DMS153 treated with DMSO at 0.1 percent for 48 hours (cell line): ENCODE data around the gene TFRC.
"Not testable (repeated sequence)": the region's sequence is repeated elsewhere in the genome, so short reads cannot be mapped to it uniquely, and the experiment has no call there.

Experiments
- DNase-seq: peaks from one replicate; lab custom pipeline; 2025; ENCODE audit not compliant: unreplicated experiment; lab: John Stamatoyannopoulos, UW

TFRC gene

DNA sequence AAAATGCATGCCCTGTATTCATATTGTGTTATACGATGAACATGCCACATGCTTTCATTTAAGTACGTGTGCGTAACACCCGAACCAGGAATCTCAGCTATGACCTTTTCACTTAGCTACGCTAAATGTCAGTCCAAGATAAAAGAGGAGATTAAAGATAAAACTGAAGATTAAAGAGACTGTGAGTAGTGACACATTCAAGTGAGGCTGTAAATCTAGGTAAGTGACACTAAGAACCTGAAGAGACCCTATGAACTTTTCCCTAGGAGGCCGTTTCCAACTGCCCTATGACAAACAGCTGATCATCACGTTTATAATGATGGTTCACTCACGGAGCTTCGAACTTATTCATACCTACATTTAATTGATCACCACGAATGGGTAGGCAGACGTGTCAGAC lies 32.2 kb downstream of the TFRC start:
- DNase-seq = no peak

DNA sequence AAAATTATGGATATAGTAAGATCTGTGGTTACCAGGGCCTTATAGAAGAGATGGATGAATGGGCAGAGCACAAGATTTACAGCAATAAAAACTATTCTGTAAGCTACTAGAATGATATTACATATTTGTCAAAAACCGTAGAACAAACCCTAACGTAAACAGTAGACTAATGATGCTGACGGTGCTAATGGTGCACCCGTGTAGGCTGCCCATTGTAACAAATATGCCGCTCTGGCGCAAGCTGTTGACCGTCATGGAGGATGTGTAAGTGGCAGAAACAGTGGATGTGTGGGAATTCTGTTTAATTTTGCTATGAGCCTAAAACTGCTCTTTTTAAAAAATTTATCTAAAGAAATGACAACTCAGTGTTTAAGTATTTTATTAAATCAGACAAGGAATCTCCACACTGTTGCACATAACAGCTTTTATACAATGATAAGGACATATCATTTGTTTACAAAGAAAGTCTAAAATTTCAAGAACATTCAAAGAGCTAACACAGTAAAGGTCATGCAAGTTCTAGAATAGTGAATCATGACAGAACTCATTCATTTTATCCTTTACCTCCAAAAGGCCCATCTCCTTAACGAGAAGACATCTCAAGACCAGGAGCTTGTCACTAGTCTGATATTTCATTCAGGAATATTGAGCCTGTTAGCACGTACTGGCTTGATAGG lies 32.8 kb downstream of the TFRC start:
- no peak for DNase-seq

DNA sequence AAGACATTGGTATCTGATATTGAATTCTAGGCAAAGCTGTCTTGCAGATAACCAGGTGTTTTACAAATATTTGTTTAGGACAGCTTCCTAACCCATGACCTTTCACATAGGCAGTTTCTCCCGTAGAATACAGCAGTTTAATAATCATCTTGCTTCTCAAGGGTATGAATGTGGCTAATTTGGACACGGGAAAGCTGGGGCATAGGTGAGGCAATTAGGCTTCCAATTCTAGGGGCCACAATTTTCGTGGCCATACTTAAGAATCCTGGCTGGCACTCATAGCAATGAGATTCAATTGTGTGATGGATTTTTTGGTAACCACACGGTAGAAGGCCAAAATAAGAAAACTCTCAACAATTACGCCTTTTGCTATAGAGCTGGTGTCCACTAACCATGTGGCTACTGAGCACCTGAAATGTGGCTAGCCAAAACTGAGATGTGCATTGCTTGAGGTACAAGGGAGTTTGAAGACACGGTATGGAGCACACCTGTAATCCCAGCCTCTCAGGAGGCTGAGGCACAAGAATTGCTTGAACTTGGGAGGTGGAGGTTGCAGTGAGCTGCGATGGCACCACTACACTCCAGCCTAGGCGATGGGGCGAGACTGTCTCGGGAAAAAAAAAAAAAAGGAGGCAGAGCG lies 34.4 kb downstream of the TFRC start:
- DNase-seq = no peak

DNA sequence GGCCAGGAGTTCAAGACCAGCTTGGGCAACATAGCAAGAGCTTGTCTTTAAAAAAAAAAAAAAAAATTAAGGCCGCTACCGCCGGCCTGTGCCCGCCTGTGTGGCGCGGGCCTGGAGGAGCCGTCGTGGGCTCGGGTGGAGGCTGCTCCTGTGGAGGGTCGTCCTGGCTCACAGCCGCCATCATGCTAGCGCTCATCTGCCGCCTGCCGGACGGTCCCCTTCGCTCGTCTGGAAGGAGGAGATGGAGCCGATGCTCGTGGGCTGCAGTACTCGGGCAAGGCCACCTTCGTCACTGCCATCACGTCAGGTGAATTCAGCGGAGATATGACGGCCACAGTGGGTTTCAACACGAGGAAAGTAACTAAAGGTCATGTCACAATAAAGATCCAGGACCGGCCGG lies 37.4 kb downstream of the TFRC start:
- DNase-seq = no peak

DNA sequence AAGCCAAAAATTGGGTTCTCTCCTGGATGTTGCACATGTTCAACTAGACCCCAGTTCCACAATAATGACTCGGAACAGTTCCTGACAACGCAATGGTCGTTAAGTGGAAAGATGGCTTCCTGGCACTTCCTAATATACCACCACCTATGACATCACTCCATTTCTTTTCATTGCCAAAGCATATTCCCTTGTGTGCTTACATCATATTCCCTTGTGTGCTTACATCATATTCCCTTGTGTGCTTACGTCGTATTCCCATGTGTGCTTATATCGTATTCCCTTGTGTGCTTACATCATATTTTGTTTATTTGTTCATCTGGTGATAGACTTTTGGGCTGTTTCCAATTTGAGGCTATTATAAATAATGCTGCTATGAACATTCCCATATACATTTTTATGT lies 39.2 kb downstream of the TFRC start:
- DNase-seq = no peak

DNA sequence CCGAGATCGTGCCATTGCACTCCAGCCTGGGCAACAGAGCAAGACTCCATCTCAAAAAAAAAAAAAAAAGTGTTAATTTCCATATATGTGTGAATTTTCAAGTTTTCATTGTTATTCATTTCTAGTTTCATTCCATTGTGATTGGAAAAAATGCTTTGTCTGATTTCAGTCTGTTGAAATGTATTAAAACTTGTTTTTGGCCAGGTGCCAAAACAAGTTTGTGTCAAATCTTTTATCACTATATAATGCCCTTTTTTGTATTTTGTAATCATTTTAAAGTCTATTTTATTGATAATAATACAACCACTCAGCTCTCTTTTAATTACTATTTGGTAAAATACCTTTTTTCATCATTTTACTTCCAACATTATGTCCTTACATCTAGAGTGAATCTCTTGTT lies 42.5 kb downstream of the TFRC start:
- DNase-seq = no peak

DNA sequence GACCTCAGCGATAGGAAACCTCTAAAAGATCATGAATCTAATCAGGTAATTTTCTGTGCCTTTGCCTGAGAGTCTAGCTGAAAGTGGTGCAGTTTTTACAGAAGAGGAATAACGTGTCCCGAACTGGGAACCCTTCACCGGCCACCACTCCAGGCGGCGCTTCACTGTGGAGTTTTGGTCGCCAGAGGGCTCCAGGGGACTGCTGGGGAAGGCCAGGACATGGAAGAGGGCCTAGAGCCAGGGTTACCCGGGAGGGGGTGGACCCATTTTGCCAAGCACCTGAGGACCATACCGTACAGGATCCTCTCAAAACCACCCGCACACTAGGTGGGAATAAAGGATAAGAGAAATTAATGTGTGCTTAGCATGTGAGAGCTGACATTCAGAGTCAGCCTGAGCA lies 55.8 kb downstream of the TFRC start:
- DNase-seq = not testable (repeated sequence)

DNA sequence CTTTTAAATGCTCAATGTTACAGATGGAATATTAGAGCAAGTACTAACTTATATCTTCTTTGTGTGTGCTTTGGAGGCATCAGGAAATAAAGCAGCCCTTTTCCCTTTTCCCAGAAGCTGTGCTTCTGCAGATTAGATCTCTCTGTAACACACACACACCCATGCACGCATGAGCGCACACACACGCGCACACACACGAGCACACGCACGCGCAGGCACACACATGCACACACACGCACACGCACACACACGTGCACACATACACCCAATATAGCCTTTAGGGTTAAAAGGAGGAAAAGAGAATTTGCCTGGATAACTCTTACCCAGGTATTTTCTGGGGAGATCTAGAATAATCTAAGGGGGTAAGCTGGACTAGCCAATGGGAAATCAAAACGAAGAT lies 56.9 kb downstream of the TFRC start:
- DNase-seq = no peak

DNA sequence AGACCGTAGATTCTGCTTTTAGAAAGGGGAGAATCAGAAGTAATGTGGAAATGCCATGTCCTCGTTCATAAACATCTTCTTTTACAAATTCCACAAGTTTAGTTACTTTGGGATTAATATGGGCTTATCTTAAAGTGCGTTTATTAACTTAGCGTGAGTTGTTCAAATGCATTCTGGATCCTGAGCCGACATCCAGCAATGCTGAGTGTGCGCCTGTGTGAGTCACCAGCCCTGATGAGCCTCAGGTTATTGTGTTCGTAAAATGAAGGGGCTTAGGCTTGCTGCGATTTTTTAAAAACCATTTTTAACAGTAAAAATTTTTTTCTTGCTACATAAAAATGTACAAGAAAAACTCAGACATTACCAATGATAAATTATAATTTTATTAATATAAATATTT lies 57.9 kb downstream of the TFRC start:
- DNase-seq = no peak

DNA sequence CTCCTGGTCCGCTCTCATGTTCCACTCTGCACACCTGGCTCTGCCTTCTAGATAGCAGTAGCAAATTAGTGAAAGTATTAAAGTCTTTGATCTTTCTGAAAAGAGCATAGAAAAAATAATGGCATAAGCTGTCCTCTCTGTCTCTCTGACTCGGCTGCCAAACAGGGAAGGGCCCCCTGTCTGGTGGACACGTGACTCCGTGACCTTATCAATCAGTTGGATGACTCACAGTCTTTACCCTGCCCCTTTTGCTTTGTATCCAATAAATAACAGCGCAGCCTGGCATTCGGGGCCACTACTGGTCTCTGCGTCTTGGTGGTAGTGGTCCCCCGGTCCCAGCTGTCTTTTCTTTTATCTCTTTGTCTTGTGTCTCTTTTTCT lies 59.4 kb downstream of the TFRC start:
- not testable (repeated sequence) for DNase-seq

DNA sequence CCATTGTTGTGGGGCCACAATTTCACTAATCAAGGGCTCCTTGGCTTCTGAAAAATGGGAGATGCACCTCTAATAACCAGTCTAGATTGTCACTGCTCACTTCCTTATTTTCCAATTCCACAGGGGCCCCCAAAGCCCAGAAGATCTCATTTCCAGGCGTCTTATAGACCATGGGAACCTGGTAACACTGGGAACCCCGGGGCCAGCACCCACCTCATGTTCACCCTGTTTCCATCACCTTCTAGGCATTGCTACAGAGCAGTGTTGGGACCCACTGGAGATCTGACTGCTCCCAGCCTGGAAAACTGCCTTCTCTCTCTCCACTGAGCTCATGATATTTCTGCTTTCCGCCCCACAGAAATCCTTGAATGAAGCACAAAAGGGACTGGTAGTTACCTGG lies 61.5 kb downstream of the TFRC start:
- no peak for DNase-seq

DNA sequence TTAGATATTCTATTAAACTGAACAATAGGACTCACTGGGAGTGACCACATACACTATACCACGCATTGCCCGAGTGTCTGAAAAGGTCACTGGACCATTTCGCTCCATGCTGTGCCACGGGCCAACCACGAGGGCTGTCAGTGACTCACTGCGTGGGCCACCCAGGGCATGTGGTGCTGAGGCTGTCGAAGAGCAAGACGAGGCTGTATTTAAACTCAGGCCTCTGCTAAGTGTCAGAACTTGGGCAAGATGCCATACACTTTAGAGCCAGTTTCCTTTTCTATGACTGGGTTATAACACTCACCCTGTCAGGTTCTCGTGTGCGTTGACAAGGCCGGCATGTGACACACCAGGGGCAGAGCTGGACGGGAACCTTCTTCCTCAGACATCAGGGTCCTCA lies 62.3 kb downstream of the TFRC start:
- not testable (repeated sequence) for DNase-seq

DNA sequence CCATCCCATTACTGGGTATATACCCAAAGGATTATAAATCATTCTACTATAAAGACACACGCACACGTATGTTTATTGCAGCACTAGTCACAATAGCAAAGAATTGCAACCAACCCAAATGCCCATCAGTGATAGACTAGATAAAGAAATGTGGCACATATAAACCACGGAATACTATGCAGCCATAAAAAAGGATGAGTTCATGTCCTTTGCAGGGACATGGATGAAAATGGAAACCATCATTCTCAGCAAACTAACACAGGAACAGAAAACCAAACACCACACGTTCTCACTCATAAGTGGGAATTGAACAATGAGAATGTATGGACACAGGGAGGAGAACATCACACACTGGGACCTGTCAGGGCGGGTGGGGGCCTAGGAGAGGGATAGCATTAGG lies 63.7 kb downstream of the TFRC start:
- DNase-seq = not testable (repeated sequence)

DNA sequence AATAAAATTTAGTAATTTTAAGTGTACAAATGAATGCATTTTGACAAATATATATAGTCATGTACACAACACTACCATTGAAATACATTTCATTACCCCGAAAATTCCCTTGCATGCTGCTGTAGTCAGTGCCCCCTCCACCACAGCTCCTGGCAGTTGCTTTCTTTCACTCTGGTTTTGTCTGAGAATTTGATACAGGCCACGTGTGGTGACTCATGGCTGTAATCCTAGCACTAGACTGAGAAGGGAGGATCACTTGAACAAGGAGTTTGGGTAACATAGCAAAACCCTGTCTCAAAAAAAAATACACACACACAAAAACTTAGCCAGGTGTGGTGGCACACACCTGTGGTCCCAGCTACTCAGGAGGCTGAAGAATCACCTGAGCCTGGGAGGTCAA lies 65.4 kb downstream of the TFRC start:
- no peak for DNase-seq

DNA sequence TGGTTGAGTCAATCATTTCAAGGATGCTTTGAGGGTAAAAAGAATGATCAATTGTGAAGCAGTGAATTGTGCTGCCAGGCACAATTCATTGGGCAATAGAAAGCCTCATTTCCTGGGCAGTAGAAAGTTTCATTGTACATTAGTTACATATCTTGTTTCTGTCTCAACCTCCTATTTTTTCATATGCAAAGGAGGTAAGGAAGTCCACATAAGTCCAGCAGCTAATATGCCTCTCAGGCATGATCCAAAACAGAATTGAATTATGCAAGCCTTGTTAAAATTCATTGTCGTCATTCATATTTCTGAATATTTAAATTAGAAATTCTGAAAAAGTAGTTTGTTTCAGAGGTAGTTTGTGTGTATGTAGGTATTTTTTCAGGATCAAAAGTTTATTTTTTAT lies 65.8 kb downstream of the TFRC start:
- DNase-seq = no peak

DNA sequence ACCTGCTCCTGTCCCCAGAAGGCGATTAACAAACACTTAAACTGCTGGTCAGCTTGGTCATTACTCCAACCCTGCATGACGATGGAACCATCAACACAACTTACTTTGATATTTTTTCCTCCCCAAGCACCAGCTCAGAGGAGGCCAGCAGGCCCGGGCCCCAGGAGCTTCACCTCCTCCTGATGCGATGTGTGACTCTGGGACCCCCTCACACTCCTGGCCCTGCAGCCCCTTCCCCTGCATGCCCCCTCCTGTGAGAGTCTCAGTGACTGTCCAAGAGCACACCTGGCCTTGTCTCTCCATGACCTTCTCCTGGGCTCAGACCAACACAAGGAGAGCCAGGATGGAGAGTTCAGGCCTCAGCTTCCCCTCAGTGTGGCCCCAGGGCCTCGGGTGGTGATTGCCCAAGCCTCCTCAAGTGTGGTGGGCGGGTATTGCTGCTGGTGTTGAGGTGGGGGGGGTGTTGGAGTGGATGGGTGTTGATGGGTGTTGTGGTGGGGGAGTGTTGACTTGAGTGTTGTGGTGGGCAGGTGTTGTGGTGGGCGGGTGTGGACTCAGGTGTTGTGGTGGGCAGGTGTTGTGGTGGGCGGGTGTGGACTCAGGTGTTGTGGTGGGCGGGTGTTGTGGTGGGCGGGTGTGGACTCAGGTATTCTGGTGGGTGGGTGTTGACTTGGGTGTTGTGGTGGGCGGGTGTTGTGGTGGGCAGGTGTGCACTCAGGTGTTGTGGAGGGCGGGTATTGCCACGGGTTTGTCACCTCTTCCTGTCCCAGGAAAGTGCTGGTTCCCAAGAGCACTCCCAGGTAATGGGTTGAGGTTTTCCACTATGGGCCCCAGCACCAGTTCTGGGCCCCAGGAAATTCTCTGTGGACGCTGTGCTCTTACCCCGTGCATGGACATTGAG lies 68.1 kb downstream of the TFRC start:
- DNase-seq = no peak

DNA sequence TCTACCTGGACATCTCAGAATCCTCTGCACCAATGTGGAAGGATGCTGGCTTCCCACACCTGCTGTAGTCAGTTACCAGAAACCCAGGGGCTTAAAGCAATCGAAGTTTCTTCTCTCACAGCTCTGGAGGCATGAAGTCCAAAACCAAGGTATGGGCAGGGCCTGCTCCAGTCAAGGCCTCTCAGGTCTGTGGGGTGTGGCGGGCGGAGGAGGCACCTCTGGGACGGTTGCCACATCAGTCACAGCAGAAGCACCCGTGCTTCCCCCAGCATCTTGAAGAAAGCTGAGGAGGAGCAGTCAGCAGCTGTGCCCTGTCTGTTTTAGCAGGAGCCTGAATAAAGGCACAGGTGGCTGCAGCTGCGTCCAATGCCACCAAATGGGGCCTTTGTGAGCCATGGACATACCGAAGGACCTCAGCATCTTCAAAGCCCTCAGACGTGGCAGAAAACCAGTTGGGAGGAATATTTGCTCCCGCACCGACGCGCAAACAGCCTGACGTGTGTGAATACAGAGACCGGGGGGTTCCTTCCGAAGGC lies 68.9 kb downstream of the TFRC start:
- DNase-seq = no peak

DNA sequence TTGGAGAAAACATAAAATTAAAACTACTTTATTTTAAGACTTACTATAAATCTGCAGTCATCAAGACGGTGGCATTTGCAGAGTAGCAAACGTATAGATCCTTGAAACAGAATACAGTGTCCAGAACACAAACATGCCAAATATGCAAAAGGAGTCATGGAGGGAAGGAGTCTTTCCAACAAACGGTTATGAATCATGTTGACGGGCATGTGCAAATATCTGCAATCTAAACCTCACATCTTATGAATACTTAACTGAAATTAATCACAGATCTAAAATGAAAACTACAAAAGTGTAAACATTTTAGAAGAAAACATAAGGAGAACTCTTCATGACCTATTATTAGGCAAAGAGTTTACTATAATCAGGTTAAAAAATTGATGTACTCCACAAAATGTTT lies 69.4 kb downstream of the TFRC start:
- DNase-seq = no peak

DNA sequence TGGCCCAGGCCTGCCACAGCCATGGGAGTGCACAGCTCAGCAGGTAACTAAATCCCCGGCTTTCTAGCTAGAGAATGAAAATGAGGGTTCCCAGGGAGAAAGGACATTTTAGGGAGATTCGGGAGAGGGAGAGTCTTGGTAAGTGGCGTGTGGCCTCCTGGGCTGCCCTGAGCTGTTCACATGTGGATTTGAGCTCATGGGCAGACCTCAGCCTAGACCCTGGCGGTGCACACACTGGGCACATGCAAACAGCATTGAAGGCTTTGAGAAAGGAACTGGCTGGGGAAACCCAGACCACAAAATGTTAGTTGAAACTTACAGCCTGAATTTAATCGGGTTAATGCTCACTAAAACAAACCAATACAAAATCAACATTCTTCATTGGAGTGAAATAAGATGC lies 72.4 kb downstream of the TFRC start:
- no peak for DNase-seq

DNA sequence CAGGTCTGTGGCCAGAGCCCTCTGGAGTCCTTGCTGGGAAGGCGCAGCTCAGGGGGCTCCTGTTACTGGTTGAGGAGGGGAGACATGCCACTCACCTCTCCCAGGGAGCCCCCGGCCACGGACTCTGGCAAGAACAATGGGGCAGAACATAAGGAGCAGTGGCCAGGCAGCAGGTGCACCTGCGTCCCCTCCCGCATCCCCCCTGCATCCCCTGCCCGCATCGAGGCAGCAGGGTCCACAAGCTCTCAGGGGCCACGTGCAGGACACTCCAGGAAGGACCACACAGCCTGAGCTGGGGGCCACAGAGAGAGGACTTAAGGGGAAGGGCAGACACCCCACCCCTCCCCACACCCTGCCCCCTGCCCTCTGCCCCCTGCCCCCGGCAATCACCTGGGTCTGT lies 73.0 kb downstream of the TFRC start:
- no peak for DNase-seq

DNA sequence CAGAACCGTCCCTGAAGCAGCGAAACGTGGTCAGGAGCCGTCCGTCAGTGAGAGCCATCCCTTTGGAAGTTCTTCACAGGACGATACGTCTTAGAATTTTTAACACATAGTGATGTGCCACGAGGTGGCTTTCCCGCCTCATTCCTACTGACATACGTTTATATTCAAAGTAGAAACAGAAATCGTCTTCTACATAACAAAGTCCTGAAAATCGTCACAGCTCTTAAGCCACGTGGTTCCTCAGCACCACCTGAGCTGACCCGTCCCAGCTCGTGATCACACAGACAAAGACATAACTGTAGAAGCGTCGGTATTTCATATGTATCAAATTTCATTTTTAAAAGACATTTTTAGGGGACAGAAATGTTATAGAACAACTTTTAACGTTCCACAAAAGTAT lies 73.5 kb downstream of the TFRC start:
- DNase-seq = no peak
